Femur (tissue), 1 donor: Measurements from ENCODE around the gene ESAM.
A peak's percentile ranks its signal among the peaks of the same experiment; 100 is the strongest.

Experiments used
- DNase-seq: peaks from one replicate; pipeline ENCODE4 v3.0.0-alpha.2; 2017

ESAM gene

GRCh38 chr11:124727474-124727873 lies 34.6 kb downstream of the ESAM start:
- DNase-seq = no peak

DNA sequence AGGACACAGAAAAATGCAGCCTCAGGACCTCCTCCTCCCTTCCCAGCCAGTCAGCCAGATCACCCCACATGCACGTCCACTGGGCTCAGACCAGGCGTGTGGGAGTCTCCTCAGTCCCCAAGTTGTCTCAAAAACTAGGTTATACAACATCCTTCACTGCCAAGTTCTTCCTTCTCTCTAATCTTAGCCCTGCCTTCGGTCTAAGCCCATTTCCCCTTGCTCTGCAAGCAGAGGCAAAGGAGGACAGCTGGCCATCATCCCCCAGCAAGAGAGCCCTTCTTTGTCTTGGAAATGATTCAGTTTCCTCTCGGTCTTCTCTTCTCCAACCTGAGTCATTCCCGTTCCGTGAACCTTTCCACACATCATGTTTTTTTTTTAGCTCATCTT lies 36.4 kb downstream of the ESAM start:
- no peak for DNase-seq

DNA sequence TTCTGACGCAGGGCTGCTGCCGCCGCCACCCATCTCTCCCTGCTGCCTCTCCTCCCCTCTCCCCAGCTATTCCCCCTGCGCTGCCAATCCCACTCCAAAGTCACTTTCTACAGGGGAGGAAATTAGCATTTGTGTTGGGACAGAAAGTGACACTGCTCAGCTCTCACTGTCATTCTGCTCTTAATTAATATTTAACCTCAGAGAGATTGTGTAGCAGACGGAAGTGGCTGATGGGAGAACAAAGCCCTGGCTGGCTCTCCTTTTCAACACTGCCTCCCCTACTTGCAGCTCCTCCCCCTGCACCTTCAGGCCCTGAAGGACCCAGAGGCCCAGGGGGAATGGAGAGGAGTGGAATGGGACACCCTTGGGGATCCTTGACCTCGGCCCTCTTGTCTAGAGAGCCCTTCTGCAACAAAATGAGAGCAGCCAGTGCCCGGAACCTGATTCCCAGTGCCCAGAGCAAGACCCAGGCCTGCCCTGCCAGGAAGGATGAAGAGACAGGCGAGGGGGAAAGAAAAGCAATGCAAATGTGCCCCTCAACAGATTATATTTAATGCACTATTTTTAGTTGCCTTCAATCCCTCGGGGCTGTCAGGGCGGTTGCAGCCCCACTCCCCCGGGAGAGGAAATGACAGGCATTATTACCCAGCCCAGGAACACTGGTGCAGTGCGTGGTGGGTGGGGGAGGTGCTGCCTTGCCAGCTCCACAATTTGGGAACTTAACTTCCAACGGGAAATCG lies 36.9 kb downstream of the ESAM start:
- peak; percentile 22 for DNase-seq

GRCh38 chr11:124722176-124722575 lies 39.9 kb downstream of the ESAM start:
- no peak for DNase-seq

GRCh38 chr11:124719534-124719933 lies 42.6 kb downstream of the ESAM start:
- DNase-seq = no peak

- DNase-seq = no peak
These were observed 43.3 kb downstream of the ESAM start for GRCh38 chr11:124718801-124719200.

- DNase-seq = peak; percentile 26
These were observed 44.1 kb downstream of the ESAM start for GRCh38 chr11:124717786-124718651.

DNA sequence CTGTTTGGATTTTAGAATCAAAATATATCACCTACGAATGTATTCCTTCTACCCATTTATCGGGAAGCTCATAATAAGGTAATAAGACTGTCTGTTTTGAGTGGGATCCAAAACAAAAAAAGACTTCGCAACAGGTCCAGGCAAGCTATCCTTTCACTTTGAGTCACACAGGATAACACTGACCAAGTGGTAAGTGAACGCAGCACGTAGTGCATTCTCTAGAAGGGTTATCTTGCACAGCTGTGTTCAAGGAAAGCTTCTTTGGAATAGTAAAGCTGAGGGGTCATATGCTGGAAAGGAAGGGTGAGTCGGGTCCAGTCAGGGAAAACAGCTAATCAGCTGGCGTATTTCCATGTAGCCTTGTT lies 44.7 kb downstream of the ESAM start:
- DNase-seq = no peak

- DNase-seq = no peak
These were observed 45.5 kb downstream of the ESAM start for GRCh38 chr11:124716591-124716990.

- DNase-seq = no peak
These were observed 49.7 kb downstream of the ESAM start for GRCh38 chr11:124712392-124712791.

DNA sequence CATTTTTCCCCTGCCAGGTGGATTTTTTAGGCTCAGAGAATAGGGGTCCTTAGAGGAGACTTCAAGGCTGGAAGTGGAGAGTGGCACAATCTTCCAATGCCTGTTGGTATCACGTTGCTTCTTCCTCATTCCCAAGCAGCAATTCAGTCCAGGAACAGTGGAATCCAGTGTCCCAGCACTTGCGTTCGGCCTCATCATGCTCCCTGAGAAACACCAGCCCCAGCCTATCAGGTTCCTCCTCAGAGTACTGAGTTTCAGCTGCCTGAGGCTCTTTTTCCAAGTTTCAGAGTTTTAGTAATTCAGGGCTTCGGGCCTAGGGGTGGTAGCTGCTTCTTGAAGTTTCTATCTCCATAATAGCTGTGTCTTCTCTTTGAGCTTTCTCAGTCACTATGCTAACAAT lies 54.3 kb downstream of the ESAM start:
- no peak for DNase-seq
